DOHH2 (cell line): ENCODE results near the gene HNRNPM.

ENCODE experiments used
- CTCF ChIP-seq: fragments of 200-600 bp; sonication (generic); IDR thresholded peaks from one replicate; pipeline ENCODE4 v1.5.1; 2014; ENCODE audit warnings: antibody characterized with exemption, mild to moderate bottlenecking, low read depth, low read length; ENCODE audit not compliant: poor library complexity, severe bottlenecking
- EZH2phosphoT487 ChIP-seq: fragments of 200-600 bp; sonication (generic); IDR thresholded peaks from 2 replicates; pipeline ENCODE4 v1.6.1; 2017; ENCODE audit warnings: borderline replicate concordance, mild to moderate bottlenecking, antibody characterized with exemption, low read length, moderate library complexity, mixed read lengths

- TF ChIP-seq CTCF (peak; percentile 34), EZH2phosphoT487 (no peak)
Measured at GRCh38 chr19:8511573-8512101, 66.9 kb downstream of the HNRNPM start.
